Neuronal stem cell (in vitro differentiated cells): ENCODE data around the gene PET100.

Source experiments
- DNase-seq: peaks from one replicate; pipeline ENCODE4 v3.0.0-alpha.2; 2013; ENCODE audit warnings: low spot score
- H2AFZ ChIP-seq: one replicate; pipeline ENCODE4 v1.6.1; 2013; ENCODE audit warnings: mild to moderate bottlenecking, low read length, inconsistent platforms
- H2AK5ac ChIP-seq: 2 replicates; pipeline ENCODE4 v1.6.1; 2013; ENCODE audit warnings: low read depth, mild to moderate bottlenecking, inconsistent platforms, low read length, moderate library complexity, mixed read lengths
- H2BK120ac ChIP-seq: 2 replicates; pipeline ENCODE4 v1.6.1; 2013; ENCODE audit warnings: low read depth, mild to moderate bottlenecking, inconsistent platforms, low read length, moderate library complexity, mixed read lengths
- H2BK12ac ChIP-seq: one replicate; pipeline ENCODE4 v1.6.1; 2013; ENCODE audit warnings: low read length, inconsistent platforms
- H2BK15ac ChIP-seq: 2 replicates; pipeline ENCODE4 v1.6.1; 2013; ENCODE audit warnings: mild to moderate bottlenecking, low read length, inconsistent platforms, mixed read lengths
- H2BK5ac ChIP-seq: one replicate; pipeline ENCODE4 v1.6.1; 2013; ENCODE audit warnings: inconsistent platforms, mild to moderate bottlenecking, low read length, moderate library complexity
- H3K14ac ChIP-seq: one replicate; pipeline ENCODE4 v1.6.1; 2013; ENCODE audit warnings: low read length, inconsistent platforms
- H3K18ac ChIP-seq: 2 replicates; pipeline ENCODE4 v1.6.1; 2013; ENCODE audit warnings: low read length, inconsistent platforms
- H3K23ac ChIP-seq: 2 replicates; pipeline ENCODE4 v1.6.1; 2013; ENCODE audit warnings: low read depth, mild to moderate bottlenecking, mixed read lengths, low read length, inconsistent platforms; ENCODE audit not compliant: poor library complexity
- H3K27ac ChIP-seq: replicated peaks from 3 replicates; pipeline ENCODE4 v1.5.1; 2013; ENCODE audit warnings: low read length, inconsistent platforms
- H3K27me3 ChIP-seq, 3 experiments: 2 replicates each; pipeline ENCODE4 v1.6.1; 2013; ENCODE audit warnings: low read length in 3 of 3, mild to moderate bottlenecking in 2 of 3, inconsistent platforms in 1 of 3, low read depth in 1 of 3, mixed read lengths in 1 of 3, moderate library complexity in 1 of 3; ENCODE audit not compliant: control insufficient read depth in 3 of 3, insufficient read depth in 3 of 3
- H3K36me3 ChIP-seq, 2 donors: replicated peaks in 1 of 2; 2 replicates each; pipeline ENCODE4 v1.6.1; 2013; ENCODE audit warnings: low read length in 2 of 2; ENCODE audit not compliant: control insufficient read depth in 2 of 2, insufficient read depth in 2 of 2
- H3K4ac ChIP-seq: 2 replicates; pipeline ENCODE4 v1.6.1; 2013; ENCODE audit warnings: inconsistent platforms, mild to moderate bottlenecking, low read length, moderate library complexity
- H3K4me1 ChIP-seq, 2 donors: 1 replicate in 1 of 2; 2 replicates in 1 of 2; pipeline ENCODE4 v1.6.1; 2013; ENCODE audit warnings: low read length in 2 of 2, low read depth in 1 of 2; ENCODE audit not compliant: control insufficient read depth in 2 of 2, insufficient read depth in 1 of 2
- H3K4me2 ChIP-seq: one replicate; pipeline ENCODE4 v1.6.1; 2013; ENCODE audit warnings: mild to moderate bottlenecking, low read length, inconsistent platforms; ENCODE audit not compliant: insufficient read depth, poor library complexity, severe bottlenecking
- H3K4me3 ChIP-seq, 2 donors: 2 replicates each; pipeline ENCODE4 v1.5.1; 2013; ENCODE audit warnings: low read length in 2 of 2, mild to moderate bottlenecking in 2 of 2, inconsistent platforms in 1 of 2, moderate library complexity in 1 of 2
- H3K79me1 ChIP-seq: one replicate; pipeline ENCODE4 v1.6.1; 2013; ENCODE audit warnings: low read depth, mild to moderate bottlenecking, inconsistent platforms, low read length, moderate library complexity
- H3K9ac ChIP-seq: one replicate; pipeline ENCODE4 v1.6.1; 2013; ENCODE audit warnings: mild to moderate bottlenecking, low read depth, low read length, inconsistent platforms; ENCODE audit not compliant: poor library complexity
- H3K9me3 ChIP-seq, 2 donors: replicated peaks in 1 of 2; 2 replicates each; pipeline versions ENCODE3 to v1.6.1; 2013; ENCODE audit warnings: low read length in 2 of 2, mild to moderate bottlenecking in 2 of 2, inconsistent platforms in 1 of 2, low read depth in 1 of 2, mixed read lengths in 1 of 2, moderate library complexity in 1 of 2; ENCODE audit not compliant: control insufficient read depth in 2 of 2, insufficient read depth in 1 of 2
- H4K8ac ChIP-seq: one replicate; pipeline ENCODE4 v1.6.1; 2013; ENCODE audit warnings: low read depth, mild to moderate bottlenecking, inconsistent platforms, low read length, moderate library complexity
- H4K91ac ChIP-seq: one replicate; pipeline ENCODE4 v1.6.1; 2013; ENCODE audit warnings: low read length, low read depth, mild to moderate bottlenecking, inconsistent platforms; ENCODE audit not compliant: poor library complexity
- WGBS, 2 donors: extraction: QIAGEN DNeasy Blood & Tissue Kit; methylation state at CpG; one replicate each; pipeline ENCODE4 v1.1.7; 2013; ENCODE audit warnings: missing lambda C conversion rate in 2 of 2, mixed read lengths in 1 of 2; ENCODE audit not compliant: insufficient read length in 2 of 2, insufficient replicate concordance in 1 of 2; ENCODE audit errors: extremely low coverage in 2 of 2; 5-methylcytosine and 5-hydroxymethylcytosine counted together

The PET100 gene

GRCh38 chr19:7614859-7615741 is 14.5 kb upstream of the PET100 start:
- Histone ChIP-seq H3K4me1 (no peaks in the 10 kb centered on the region), H3K9me3 (no peaks in the 10 kb centered on the region), H3K79me1 (peaks cover 3% of the 10 kb centered on the region), H2AK5ac (no peak overlapping the region), H2BK15ac (no peak overlapping the region), H4K8ac (no peak overlapping the region), H3K27ac (no peak overlapping the region), H3K4me2 (no peak overlapping the region), H2BK5ac (no peak overlapping the region), H2AFZ (no peak overlapping the region), H3K14ac (no peak overlapping the region), H3K4ac (no peak overlapping the region), H3K4me3 (no peak overlapping the region), H3K27me3 (no peaks in the 10 kb centered on the region), H4K91ac (no peak overlapping the region), H2BK12ac (no peak overlapping the region), H3K18ac (no peak overlapping the region), H3K36me3 (peaks cover 19 to 30% of the 10 kb centered on the region in 2 donors), H2BK120ac (no peak overlapping the region), H3K9ac (no peak overlapping the region), H3K23ac (peak overlapping the region; percentile 43)
- WGBS, 2 donors, result no CpG with 5 or more reads among the region's 59 CpGs
- DNase-seq, result no peak

- no peak overlapping the region for H3K14ac ChIP-seq
- H3K9me3 ChIP-seq, result no peaks in the 10 kb centered on the region
- no peak overlapping the region for H3K27ac ChIP-seq
- H3K4ac ChIP-seq, result no peak overlapping the region
- H4K91ac ChIP-seq, result no peak overlapping the region
- no peak overlapping the region for H3K4me3 ChIP-seq
- no peaks in the 10 kb centered on the region for H3K27me3 ChIP-seq
- no peak overlapping the region for H2BK12ac ChIP-seq
- no peaks in the 10 kb centered on the region for H3K4me1 ChIP-seq
- H3K18ac ChIP-seq, result no peak overlapping the region
- no peak for DNase-seq
- no peak overlapping the region for H3K9ac ChIP-seq
- H3K79me1 ChIP-seq, result peaks cover 5% of the 10 kb centered on the region
- no peak overlapping the region for H2AFZ ChIP-seq
- no peak overlapping the region for H2BK15ac ChIP-seq
- H2BK120ac ChIP-seq, result no peak overlapping the region
- H2BK5ac ChIP-seq, result no peak overlapping the region
- no peak overlapping the region for H2AK5ac ChIP-seq
- peaks cover 34 to 51% of the 10 kb centered on the region in 2 donors for H3K36me3 ChIP-seq
- H3K4me2 ChIP-seq, result no peak overlapping the region
- WGBS, 2 donors, result no CpG with 5 or more reads among the region's 12 CpGs
- no peak overlapping the region for H4K8ac ChIP-seq
- no peak overlapping the region for H3K23ac ChIP-seq
Observed at GRCh38 chr19:7617172-7617571, 12.4 kb upstream of the PET100 start.

DNA sequence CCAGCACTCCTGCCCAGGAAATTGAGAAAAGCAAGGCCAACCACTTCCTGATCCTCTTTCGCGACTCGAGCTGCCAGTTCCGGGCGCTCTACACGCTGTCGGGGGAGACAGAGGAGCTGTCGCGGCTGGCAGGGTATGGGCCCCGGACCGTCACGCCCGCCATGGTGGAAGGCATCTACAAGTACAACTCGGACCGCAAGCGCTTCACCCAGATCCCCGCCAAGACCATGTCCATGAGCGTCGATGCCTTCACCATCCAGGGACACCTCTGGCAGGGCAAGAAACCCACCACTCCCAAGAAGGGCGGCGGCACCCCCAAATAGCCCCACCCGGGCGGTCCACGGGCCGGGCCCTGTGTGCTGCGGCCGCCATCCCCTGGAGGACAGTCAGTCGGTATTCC is 11.9 kb upstream of the PET100 start:
- no peak overlapping the region for H2BK12ac ChIP-seq
- H3K23ac ChIP-seq, result no peak overlapping the region
- no peaks in the 10 kb centered on the region for H3K27me3 ChIP-seq
- H3K18ac ChIP-seq, result no peak overlapping the region
- peaks cover 40 to 54% of the 10 kb centered on the region in 2 donors for H3K36me3 ChIP-seq
- no peak overlapping the region for H3K4me3 ChIP-seq
- no peak overlapping the region for H3K27ac ChIP-seq
- H3K4me1 ChIP-seq, result no peaks in the 10 kb centered on the region
- no peak overlapping the region for H3K4me2 ChIP-seq
- no peak overlapping the region for H2BK15ac ChIP-seq
- H3K4ac ChIP-seq, result no peak overlapping the region
- no peak overlapping the region for H2AFZ ChIP-seq
- peak overlapping the region; percentile 39 for H2BK5ac ChIP-seq
- no peak overlapping the region for H3K14ac ChIP-seq
- no peak overlapping the region for H2AK5ac ChIP-seq
- no peak overlapping the region for H4K91ac ChIP-seq
- no peak overlapping the region for H4K8ac ChIP-seq
- no peak for DNase-seq
- no peaks in the 10 kb centered on the region for H3K9me3 ChIP-seq
- WGBS, 2 donors, result no CpG with 5 or more reads among the region's 28 CpGs
- H3K9ac ChIP-seq, result no peak overlapping the region
- H3K79me1 ChIP-seq, result peaks cover 7% of the 10 kb centered on the region
- no peak overlapping the region for H2BK120ac ChIP-seq

DNA sequence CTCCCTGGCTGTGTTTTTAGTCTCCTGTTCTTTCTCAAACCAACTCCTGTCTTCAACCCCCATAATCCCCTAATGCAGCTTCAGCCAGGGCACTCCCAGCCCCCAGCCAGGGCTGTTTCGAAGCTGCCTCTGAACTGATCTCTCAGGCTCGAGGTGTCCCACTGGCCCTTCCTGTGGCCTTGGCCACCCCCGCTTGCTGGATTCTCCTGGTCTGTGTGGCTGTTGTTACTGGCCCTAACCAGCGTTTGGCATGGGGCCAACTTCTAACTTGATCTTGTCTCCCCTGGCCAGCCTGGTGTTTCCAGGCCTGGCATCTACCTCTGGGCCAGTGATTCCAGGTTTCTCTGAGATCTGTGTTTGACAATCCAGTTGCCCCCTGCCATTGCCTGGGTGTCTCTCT is 11.2 kb upstream of the PET100 start:
- Histone ChIP-seq H3K4me3 (no peak overlapping the region), H3K27me3 (no peaks in the 10 kb centered on the region), H3K4ac (no peak overlapping the region), H3K4me2 (no peak overlapping the region), H3K4me1 (no peaks in the 10 kb centered on the region), H2BK15ac (no peak overlapping the region), H3K27ac (no peak overlapping the region), H2BK5ac (no peak overlapping the region), H2AK5ac (no peak overlapping the region), H3K23ac (no peak overlapping the region), H3K18ac (no peak overlapping the region), H2BK120ac (no peak overlapping the region), H4K91ac (no peak overlapping the region), H3K36me3 (peaks cover 44 to 60% of the 10 kb centered on the region in 2 donors), H4K8ac (no peak overlapping the region), H2AFZ (no peak overlapping the region), H2BK12ac (no peak overlapping the region), H3K14ac (no peak overlapping the region), H3K9me3 (no peaks in the 10 kb centered on the region), H3K9ac (no peak overlapping the region), H3K79me1 (peaks cover 7% of the 10 kb centered on the region)
- no CpG with 5 or more reads among the region's 4 CpGs for WGBS, 2 donors
- DNase-seq, result no peak
